GM19463 (cell line): ENCODE results near the gene ATG5.

ENCODE experiments used
- ATAC-seq: cut with Tn5 transposase; IDR thresholded peaks from one replicate; pipeline ENCODE4 v1.9.1; 2021; ENCODE audit warnings: mild to moderate bottlenecking, moderate library complexity; ENCODE audit not compliant: unreplicated experiment

ATG5 gene

DNA sequence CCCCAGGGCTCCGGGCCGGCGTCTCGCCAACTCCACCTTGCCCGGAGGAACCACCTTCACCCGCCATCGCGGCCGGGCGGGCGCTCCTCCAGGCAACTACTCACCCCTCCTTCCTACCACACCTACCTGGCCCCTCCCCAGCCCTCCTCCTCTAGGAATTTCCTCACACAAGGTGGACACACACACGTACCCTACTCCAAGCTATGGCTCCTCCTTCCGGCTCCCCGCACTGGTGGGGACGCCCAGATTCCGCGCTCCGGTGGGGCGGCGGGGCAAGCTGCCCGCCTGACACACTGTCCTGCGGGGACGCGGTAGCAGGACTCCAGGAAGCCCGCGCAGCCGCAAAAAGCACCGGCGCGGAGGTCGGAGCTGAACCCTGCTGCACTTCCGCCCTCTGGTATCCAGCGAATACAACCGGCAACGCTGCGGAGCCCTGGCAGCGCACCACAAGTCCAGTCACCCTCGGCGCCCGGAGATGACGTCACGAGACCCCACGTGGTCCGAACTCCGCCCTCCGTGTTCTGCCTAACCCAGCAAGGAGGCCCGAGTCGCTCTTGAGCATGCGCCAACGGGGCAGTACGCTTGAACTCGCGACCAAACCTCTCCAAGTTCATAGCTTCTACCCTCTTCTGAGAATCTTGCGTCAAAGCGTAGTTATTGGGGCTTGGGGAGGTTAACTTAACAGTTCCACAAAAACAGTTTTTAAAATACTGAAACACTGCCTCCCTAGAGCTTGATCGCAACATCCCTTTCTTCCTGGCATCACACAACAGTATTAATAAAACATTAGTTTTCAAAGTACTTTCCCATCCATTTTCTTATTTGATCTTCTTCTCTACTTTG, at the start of gene ATG5:
TSS of gene ATG5 (minus strand) at position 425 of the 843 bp plus-strand sequence. CDS start 9,552 bp downstream, outside the sequence.
- ATAC-seq, result peak; percentile 95

DNA sequence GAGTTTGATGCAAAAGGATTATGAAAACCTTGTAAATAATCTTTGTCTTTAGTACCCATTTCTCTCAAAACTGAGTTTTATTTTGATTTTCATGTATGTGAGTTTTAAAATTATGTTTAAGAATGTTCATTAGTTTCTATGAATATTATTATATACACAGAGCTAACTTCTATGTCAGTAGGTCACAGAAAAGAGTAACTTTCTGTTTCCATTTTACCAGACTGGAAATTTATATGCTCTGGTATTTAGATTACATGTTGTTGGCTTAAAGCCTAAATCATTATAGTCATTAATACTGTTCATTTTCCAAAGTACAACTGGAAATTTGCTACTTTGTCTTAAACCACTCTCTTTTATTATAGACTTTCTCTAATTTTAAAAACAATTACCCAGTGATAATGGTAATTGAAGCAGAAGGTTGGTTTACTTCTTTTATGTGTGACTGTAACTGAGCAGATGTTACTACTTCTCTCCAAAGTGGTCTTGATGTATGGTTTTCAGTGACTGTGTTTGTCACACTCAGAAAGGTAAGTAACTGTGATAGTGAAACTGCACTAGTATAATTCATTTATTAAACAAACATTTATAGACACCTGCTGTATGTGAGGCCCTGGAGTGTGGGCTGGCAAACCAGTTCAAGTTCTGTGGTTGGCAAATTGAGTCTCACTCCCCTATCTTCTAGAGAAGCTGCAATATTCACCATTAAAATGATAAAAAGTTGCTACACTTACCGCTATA, 48.1 kb upstream of the ATG5 start:
- ATAC-seq, result no peak

DNA sequence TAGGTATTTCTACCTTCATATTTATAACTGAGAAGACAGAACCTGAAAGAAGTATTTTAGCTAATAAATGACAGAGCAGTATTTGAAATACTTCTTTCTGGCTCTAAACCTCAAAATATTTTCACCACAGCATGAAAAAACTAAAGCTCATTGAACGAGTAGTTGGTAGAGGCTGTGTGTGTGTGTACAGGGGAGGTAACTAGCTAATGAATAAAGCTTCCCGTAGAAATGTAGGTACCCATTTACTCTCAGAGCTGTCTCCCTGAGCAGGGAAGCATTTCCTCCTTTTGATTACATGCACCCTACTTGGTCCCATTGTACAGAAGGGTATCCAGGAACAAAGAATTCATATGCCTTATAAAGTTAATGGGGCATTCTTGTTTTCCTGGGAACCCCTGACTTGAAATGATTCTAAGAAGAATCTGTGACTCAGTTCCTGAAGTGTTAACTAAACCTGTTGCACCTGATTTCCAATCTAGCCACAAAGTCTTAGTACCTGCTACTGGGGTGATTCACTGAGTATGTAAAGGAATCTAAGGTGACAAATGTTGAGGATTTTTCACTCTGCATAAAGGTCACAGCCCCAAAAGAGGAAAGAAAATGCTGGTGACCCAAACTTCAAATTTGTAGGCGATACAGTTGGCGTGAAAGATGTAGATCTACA, 47.4 kb upstream of the ATG5 start:
- no peak for ATAC-seq

DNA sequence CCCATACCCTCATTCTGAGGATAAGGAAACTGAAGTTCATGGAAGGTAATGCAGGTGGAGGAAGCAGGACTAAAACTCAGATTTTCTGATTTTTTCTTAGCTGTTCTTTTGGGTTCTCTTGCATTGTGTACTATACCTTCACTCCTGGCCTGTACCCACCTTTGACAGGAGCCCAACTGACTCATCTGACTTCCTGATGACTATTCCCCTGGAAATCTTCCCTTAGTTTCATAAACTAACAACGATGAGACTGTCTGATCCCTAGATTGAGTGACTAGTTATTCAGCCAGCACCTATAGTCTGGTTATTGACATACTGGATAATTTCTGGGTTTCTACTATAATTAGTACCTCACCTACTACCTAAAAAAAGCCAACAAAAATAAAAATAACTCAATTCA, 45.1 kb upstream of the ATG5 start:
- no peak for ATAC-seq

DNA sequence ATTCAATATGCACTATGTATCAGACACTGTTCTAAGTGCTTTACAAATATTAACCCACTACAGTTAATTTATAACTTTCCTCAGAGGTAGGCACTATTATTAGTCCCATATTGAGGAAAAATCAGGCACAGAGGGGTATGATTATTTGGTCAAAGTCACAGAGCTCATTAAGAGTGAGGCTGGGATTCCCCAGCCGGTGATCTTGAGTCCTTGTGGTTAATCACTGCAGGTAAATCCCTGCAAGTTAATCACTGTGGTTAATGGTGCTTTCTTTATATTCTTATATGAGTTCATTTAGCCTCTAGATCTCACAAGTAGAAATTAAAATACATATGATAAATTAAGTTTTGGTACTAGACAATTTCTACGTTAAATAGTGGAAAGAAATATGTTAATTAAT, 44.2 kb upstream of the ATG5 start:
- ATAC-seq, result no peak

DNA sequence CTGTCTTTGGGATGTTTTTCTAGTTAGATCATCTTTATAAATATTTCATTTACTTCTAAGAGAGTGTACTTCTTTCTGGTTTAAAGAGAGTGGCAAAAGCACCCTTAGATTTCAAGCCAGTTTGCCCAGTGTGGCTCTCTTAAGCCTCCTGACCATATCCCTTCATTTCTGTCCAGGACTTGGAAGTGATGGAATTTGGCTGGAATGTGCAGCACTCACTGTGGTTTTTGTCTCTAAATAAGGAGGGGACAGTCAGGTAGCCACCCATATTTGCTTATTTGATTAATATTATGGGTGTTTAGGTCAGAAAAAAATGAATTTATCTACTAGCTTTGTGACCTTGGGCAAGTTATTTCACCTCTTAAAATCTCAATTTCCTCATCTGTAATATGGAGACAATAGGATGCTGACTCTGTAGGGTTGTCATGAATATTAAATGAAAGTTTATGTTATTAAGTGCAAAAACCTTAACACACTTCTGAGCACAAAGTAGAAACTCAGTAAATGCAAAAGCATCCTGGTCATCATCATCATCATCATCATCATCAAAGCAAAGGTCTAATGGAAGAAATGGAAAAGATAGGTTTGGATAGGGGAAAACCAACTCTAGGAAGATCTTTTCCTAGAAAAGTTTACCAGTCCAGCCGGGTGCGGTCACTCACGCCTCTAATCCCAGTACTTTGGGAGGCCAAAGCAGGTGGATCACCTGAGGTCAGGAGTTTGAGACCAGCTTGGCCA, 38.0 kb upstream of the ATG5 start:
- no peak for ATAC-seq

DNA sequence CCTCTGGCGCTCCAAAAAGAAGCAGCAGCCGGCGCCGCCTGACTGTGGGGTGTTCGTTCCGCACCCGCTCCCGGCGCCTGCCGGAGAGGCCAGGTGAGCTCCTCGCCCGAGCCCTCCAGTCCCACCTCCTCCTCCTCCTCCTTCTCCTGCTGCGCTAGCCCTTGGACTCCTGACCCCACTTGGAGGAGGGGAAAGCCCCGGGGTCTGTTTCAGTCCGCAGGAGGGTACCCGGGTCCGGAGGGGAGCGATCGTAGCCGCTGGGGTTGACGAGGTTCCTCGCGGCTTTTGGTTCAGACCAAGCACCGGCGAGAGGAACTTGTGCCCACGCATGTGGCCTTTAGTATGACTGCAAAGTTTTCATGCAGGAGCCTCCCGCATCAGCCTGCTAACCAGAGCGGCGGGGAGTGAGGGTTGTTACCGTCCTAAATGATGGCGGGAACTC, 35.5 kb upstream of the ATG5 start:
- peak; percentile 42 for ATAC-seq

DNA sequence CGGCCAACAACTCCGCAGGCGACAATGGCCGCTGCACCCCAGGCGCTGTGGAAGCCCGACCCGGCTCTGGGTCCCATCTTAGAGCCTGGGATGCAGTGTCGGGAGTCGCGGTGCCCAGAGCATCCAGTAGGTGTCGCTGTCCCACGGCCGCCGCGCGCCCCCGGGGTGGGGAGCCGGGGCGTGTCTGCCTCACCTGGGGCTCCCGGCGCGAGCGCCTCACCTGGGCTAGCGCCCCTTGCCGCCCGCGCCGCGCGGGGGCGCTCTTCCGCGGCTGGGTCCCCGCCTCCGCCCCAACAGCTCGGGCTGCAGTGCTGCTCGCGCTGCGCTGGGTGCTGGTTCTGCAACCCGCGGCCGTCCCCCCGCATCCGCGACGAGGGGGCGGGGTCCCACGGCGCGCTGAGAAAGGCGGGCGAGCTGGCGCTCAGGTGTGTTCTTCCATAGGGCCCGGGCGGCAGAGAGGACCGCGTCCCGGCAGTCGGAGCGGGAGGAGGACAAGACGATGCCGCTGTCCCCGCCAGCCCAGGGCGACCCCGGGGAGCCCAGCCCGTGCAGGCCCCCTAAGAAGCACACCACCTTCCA, 34.9 kb upstream of the ATG5 start, which contains the start of gene CRYBG1:
TSS of gene CRYBG1 (plus strand) at position 308 of the 579 bp plus-strand sequence. CDS start at position 500, 192 bp downstream.
- peak; percentile 73 for ATAC-seq

DNA sequence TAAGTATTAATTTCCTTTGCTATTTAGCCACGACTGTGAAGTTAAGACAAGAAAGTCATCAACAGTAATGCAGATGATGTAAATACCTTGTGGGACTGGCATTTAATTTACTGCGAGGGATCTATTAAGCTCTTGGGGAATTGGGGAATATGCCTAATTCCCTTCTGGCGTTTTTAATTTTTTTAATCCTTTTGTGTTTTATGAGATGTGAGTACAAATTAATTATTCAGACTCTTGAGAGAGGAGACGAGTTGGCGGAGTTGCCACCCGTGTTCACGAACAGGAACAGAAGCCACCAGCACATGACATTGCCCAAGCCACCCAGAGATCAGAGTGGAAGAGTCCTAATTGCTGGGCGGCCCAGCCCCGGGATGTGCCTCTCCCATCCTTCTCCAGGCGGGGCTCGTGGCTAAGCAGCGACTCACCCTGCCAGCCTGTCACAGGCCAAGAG, 34.4 kb upstream of the ATG5 start:
- ATAC-seq, result no peak

DNA sequence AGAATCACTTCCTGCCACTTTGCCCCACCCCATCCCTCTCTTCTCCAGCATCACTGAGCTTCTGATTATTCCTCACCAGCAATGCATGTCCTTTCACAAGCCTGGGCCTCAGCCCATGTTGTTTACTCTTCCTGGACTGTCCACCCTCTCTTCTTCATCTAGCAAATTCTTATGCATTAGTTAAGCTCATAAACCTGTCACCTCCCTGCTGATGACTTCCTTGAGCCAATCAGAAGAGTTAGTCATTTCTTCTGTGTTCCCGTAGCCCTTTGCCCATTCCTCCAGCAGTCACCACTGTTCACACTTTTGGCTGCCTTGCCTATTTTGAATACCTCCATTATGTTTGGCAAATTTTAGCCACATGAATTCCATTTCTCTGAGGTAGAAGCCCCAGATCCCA, 30.8 kb upstream of the ATG5 start:
- no peak for ATAC-seq

DNA sequence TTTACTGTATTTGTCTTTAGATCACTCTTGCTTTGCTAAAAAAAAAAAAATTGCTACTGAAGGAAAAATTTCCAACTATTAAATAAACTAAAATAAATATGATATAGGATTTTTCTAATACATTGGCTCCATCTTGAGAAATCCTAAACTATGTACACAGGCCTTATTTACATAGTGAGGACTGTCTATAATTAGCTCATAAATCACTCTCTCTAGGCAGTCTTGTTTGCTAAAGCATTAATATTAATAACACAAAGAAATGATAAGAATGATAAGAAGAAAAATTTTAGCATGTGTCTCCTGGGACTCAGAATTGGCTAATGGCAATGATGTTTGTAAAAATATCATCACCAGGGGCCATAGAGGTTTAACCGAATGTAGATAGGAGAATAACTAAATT, 21.7 kb upstream of the ATG5 start:
- ATAC-seq, result no peak

DNA sequence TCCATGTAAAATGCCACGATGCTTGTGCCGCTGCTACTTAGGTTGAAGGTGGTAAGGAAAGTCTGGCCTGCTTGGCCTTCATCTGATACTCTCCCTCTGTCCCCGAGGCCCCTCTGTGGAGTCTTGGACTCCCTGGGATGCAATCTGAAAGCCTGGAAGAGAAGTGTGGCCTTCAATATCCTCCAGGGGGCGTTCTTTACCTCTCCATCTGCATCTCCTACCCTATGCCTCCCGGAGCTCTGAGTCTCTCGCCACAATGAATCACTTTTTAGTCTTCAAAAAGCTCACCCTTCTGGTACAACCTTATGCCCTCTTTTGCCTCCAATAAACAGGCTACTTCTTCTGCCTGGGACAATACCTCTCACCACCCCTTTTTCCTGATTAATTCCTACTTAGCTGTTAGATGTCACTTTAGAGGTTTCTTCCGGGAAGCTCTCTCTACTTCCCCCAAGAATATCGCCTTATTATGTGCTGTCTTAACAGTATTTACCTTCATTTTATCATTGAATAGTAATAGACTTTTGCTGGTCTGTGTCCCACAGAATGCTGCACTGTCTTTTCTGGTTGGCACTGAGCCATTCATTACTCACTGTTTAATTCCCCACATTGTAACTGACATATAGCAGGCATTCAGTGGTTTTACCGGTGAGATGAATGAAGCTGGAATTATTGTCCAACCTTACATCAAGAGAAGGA, 13.9 kb upstream of the ATG5 start:
- ATAC-seq, result peak; percentile 62

DNA sequence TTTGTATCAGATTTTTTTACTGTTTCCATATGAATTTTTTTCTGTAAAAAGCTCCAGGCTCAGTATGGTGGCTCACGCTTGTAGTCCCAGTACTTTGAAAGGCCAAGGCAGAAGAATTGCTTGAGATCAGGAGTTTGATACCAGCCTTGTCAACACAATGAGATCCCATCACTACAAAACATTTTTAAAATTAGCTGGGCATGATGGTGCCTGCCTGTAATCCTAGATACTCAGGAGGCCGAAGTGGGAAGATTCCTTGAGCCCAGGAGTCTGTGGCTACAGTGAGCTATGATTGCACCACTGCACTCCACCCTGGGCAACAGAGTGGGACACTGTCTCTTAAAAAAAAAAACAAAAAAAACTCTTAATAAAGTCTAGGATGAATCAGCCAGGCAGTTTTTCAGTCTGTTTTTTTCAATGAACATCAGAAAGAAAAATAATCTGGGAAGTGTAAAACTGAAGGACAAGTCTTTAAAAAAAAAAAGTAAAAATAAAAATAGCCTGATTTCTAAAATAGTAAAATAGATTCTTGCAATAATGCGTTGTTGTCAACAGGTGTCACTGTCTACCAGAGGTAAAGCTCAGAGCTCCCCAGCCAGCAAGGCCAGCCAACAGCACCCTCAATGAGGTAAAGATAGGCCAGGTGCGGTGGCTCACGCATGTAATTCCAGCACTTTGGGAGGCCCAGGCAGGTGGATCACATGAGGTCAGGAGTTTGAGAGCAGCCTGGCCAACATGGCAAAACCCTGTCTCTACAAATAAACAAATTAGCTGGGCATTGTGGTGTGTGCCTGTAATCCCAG, 9.3 kb upstream of the ATG5 start:
- no peak for ATAC-seq

DNA sequence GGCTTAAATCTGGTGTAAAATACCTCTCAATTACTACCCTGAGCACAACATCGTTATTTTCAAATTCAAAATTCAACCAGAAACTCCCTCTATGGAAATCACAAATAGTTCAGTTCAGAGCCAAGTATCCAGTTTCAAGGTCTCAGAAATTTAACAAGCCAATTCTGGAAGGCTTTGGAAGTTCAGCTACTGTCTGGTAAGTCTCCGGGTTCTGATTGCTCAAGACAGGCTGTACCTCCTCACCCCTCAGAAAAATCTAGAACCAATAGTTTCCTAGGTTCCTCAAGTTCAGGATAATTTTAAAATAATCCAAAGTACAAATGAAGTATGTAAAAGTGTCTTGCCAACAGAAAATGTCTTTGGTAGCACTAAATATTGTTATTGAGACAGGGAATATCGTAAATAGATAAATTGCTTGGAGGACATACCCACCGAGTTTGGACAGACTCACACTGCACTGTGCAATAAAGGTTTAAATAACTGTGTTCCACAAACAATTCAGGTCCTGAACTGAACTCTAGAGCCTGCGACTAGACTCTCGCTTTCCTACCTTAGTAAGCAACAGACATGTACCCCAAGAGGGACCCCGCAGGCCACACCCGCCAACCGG, 729 bp downstream of the ATG5 start:
- no peak for ATAC-seq

DNA sequence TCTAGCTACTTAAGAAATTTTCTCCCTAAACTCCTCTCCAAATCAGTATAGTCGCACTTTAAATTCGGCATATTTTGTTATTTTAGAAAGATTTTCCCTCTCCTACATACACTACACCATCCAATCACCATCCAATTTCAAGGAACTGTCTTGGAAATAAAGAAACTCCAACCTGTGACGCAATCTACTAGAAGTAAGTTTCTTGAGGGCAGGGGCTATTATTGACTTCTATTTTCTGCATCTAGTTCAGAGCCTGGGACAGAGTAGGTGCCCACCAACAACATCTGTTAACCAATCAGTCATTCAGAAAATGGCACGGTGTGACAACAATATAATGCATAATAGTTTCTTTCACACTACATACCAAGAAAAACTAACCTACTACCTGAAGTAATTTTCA, 3.6 kb downstream of the ATG5 start:
- ATAC-seq, result no peak

DNA sequence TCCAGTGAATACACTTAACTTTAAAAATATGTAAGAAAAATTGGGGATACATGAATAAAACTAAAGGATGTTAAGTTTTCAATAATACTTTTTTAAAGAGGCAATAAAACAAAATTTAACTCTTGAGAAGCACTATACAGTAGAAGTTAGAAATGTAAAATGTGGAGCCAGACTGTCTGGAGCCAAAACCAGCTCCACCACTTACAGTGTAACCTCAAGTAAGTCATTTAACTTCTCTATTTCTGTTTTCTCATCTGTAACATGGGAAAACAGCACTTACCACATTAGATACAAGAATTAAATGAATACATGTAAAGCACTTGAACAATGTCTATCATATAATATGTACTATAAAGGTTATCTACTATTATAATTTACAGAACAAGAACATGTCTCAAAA, 6.7 kb downstream of the ATG5 start:
- ATAC-seq, result no peak

DNA sequence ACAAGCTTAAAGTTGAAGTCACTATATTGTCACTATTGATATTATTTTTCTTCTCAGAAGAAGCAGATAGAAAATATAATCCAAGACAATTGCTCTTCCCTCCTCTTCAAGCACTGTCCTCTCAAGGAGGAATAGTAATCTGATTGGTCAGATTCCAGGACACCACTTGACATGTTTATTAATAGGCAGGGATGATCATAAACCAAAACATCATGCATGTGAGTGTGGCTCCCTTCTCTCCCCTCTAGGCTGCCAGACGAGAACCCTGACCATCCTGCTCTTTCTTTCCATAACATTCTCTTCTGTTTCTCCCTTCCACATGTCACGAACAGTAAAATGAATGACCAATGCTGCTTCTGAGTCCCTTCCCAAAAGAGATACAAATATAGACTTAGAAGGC, 7.5 kb downstream of the ATG5 start:
- ATAC-seq, result no peak

DNA sequence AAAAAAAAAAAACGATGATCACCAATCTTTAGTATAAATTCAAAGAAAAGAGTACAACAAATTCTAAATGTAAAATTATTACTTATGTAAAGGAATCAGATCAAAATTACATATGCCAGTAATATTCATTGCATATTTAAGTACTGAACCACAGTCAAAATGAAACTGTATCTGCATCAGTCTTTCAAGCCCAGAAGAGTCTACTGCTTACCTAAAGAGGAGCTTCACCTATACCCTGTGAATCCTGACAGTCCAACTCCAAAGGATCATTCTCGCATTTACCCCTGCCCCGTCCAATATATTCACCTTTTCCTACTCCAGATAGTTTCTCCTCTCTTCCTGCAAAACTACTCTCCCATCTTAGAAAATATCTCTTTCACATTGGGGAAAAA, 9.2 kb downstream of the ATG5 start:
- ATAC-seq, result peak; percentile 53
